ENCODE results near the gene ELN. TPM values are rescaled to one million over a fixed set of nuclear protein-coding genes. Genes with fewer than 3 reads are reported as not detected.
A peak's percentile ranks its signal among the peaks of the same experiment; 100 is the strongest.

The ELN gene
- total and polyA plus RNA-seq, 9 of the 15 experiments (the other 6 are each of a cell fraction or from before 2014, with no cell fraction given) = 0.20 TPM; not detected in 8

DNA sequence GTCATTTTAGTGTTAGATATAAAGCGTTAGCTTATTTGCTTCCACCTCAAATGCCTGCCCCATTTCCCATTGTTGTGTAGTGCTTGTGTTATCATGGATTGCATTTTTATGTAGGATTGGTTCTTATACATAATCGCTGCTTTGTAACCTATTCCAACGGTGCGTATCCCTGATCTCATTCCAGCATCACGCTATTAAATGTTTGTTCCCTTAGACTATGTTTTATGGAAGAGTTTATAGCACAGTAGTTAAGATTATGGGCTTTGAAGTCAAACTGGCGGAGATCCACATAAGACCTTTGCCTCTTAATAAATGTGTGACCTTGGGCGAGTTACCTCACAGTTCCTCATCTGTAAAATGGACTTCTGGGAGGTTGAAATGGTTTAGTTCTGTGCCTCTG lies 34.0 kb upstream of the ELN start:
- intact Hi-C loops (cut with micrococcal nuclease) = no loop called here
- no TSS peak for BruUV-seq (replicated peaks)
- H3K9me1 ChIP-seq (ENCODE audit: control insufficient read depth, insufficient read depth, low read length) = no peaks in the 10 kb centered on the region

DNA sequence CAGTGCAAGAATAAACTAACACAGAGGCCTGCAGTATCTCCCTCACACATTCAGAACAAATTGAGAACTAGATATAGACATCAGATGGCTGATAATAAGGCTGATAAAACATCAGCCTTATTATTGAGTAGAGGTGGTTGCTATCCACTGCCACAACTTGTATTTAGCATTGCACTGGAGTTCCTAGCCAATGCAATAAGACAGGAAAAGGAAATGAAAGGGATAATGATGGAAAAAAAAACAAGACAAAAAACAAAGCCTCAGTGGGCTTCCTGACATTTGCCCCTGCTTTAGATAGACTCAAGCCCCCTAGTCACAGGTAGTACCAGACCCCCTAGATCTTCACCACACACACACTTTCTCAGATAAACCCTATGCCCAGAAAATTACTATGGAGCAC lies 33.2 kb upstream of the ELN start:
- Histone ChIP-seq H3K27me3 (ENCODE audit: control insufficient read depth in 2 of 2, insufficient read depth in 2 of 2, low read length in 2 of 2) (peaks cover 9 to 38% of the 10 kb centered on the region in 2 experiments), H3K4me1 (replicated peaks in 1 of 2; ENCODE audit: control insufficient read depth in 2 of 2, insufficient read depth in 2 of 2, low read length in 2 of 2) (peaks cover 0 to 2% of the 10 kb centered on the region in 2 experiments; a peak in 1 of 5 replicates), H3K36me3 (ENCODE audit: control insufficient read depth, insufficient read depth, low read length) (no peaks in the 10 kb centered on the region), H3K4me3 (no peak overlapping the region), H3K9me1 (ENCODE audit: control insufficient read depth, insufficient read depth, low read length) (no peaks in the 10 kb centered on the region), H4K20me1 (replicated peaks; ENCODE audit: control insufficient read depth, insufficient read depth, low read length) (no peaks in the 10 kb centered on the region), H3K27ac (ENCODE audit: extremely low read depth, low read depth, low read length) (no peak overlapping the region), H3K9me3 (replicated peaks; ENCODE audit: control insufficient read depth, insufficient read depth, low read depth, low read length) (peaks cover 5% of the 10 kb centered on the region), H3K4me2 (ENCODE audit: insufficient read depth, low read length) (no peak overlapping the region), H2AFZ (ENCODE audit: low read depth, low read length) (no peak overlapping the region), H3K9ac (ENCODE audit: insufficient read depth in 1 of 2, low read depth in 2 of 2, low read length in 2 of 2) (no peak overlapping the region), H3K79me2 (ENCODE audit: control insufficient read depth, insufficient read depth, low read length) (no peaks in the 10 kb centered on the region)
- CTCF ChIA-PET (ENCODE audit: low intra/inter-chr PET ratio) = no interaction called here
- no peak for ATAC-seq
- intact Hi-C loops (cut with micrococcal nuclease) = no loop called here
- peak; percentile 23 for FAIRE-seq
- POLR2A ChIA-PET = no interaction called here
- in situ Hi-C loops (cut with MboI) = no loop called here
- BruUV-seq (replicated peaks) = no TSS peak
- no peak for DNase-seq (ENCODE audit: extremely low read depth in 1 of 4, low spot score in 3 of 4)
- TF ChIP-seq NCOA1 (IDR thresholded peaks at IDR 0.05; ENCODE audit: low read depth) = no peak
- TF ChIP-seq, protein P1, sequence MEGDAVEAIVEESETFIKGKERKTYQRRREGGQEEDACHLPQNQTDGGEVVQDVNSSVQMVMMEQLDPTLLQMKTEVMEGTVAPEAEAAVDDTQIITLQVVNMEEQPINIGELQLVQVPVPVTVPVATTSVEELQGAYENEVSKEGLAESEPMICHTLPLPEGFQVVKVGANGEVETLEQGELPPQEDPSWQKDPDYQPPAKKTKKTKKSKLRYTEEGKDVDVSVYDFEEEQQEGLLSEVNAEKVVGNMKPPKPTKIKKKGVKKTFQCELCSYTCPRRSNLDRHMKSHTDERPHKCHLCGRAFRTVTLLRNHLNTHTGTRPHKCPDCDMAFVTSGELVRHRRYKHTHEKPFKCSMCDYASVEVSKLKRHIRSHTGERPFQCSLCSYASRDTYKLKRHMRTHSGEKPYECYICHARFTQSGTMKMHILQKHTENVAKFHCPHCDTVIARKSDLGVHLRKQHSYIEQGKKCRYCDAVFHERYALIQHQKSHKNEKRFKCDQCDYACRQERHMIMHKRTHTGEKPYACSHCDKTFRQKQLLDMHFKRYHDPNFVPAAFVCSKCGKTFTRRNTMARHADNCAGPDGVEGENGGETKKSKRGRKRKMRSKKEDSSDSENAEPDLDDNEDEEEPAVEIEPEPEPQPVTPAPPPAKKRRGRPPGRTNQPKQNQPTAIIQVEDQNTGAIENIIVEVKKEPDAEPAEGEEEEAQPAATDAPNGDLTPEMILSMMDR (IDR thresholded peaks at IDR 0.05 in 2 of 3, conservative IDR thresholded peaks at IDR 0.05 in 1 of 3; ENCODE audit: insufficient read depth in 2 of 3, low read depth in 1 of 3, low read length in 3 of 3) = no peak
- 0 out of 2 replicates have a peak, but pooled peaks have one; percentile 38 for TF ChIP-seq TRIM28 (IDR thresholded peaks at IDR 0.05)
- peak; percentile 40 for TF ChIP-seq RBM25 (IDR thresholded peaks at IDR 0.05; ENCODE audit: low read depth, low read length, severe bottlenecking)
- TF ChIP-seq, protein P2, sequence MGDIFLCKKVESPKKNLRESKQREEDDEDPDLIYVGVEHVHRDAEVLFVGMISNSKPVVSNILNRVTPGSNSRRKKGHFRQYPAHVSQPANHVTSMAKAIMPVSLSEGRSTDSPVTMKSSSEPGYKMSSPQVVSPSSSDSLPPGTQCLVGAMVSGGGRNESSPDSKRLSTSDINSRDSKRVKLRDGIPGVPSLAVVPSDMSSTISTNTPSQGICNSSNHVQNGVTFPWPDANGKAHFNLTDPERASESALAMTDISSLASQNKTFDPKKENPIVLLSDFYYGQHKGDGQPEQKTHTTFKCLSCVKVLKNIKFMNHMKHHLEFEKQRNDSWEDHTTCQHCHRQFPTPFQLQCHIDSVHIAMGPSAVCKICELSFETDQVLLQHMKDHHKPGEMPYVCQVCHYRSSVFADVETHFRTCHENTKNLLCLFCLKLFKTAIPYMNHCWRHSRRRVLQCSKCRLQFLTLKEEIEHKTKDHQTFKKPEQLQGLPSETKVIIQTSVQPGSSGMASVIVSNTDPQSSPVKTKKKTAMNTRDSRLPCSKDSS (IDR thresholded peaks at IDR 0.05; ENCODE audit: low read depth, partially characterized antibody) = peak; percentile 57
- TF ChIP-seq, protein P3, sequence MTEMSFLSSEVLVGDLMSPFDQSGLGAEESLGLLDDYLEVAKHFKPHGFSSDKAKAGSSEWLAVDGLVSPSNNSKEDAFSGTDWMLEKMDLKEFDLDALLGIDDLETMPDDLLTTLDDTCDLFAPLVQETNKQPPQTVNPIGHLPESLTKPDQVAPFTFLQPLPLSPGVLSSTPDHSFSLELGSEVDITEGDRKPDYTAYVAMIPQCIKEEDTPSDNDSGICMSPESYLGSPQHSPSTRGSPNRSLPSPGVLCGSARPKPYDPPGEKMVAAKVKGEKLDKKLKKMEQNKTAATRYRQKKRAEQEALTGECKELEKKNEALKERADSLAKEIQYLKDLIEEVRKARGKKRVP (CRISPR knock-in tag; IDR thresholded peaks at IDR 0.05) = no peak
- TF ChIP-seq, protein P4, sequence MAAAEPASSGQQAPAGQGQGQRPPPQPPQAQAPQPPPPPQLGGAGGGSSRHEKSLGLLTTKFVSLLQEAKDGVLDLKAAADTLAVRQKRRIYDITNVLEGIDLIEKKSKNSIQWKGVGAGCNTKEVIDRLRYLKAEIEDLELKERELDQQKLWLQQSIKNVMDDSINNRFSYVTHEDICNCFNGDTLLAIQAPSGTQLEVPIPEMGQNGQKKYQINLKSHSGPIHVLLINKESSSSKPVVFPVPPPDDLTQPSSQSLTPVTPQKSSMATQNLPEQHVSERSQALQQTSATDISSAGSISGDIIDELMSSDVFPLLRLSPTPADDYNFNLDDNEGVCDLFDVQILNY (CRISPR knock-in tag; IDR thresholded peaks at IDR 0.05) = no peak

More for the DNA sequence above, 34.0 kb upstream of the ELN start:
- Histone ChIP-seq H3K4me2 (ENCODE audit: insufficient read depth, low read length) (no peak overlapping the region), H3K4me3 (no peak overlapping the region), H4K20me1 (replicated peaks; ENCODE audit: control insufficient read depth, insufficient read depth, low read length) (no peaks in the 10 kb centered on the region), H3K4me1 (replicated peaks in 1 of 2; ENCODE audit: control insufficient read depth in 2 of 2, insufficient read depth in 2 of 2, low read length in 2 of 2) (peaks cover 0 to 2% of the 10 kb centered on the region in 2 experiments; a peak in 1 of 5 replicates), H3K9ac (ENCODE audit: insufficient read depth in 1 of 2, low read depth in 2 of 2, low read length in 2 of 2) (no peak overlapping the region), H3K27ac (ENCODE audit: extremely low read depth, low read depth, low read length) (no peak overlapping the region), H3K36me3 (ENCODE audit: control insufficient read depth, insufficient read depth, low read length) (no peaks in the 10 kb centered on the region), H3K27me3 (ENCODE audit: control insufficient read depth in 2 of 2, insufficient read depth in 2 of 2, low read length in 2 of 2) (peaks cover 7 to 36% of the 10 kb centered on the region in 2 experiments), H3K9me3 (replicated peaks; ENCODE audit: control insufficient read depth, insufficient read depth, low read depth, low read length) (peaks cover 5% of the 10 kb centered on the region), H3K79me2 (ENCODE audit: control insufficient read depth, insufficient read depth, low read length) (no peaks in the 10 kb centered on the region), H2AFZ (ENCODE audit: low read depth, low read length) (no peak overlapping the region)
- in situ Hi-C loops (cut with MboI) = no loop called here
- ChIA-PET CTCF (ENCODE audit: low intra/inter-chr PET ratio) (interaction anchor here (0.6 kb wide), 1 partner anchor 119 kb away, joined by 3 read pairs; no protein-coding TSS in a partner anchor), POLR2A (interaction anchor here (0.9 kb wide), 1 partner anchor 600 kb away, joined by 3 read pairs; no protein-coding TSS in a partner anchor)
- TF ChIP-seq, protein P5, sequence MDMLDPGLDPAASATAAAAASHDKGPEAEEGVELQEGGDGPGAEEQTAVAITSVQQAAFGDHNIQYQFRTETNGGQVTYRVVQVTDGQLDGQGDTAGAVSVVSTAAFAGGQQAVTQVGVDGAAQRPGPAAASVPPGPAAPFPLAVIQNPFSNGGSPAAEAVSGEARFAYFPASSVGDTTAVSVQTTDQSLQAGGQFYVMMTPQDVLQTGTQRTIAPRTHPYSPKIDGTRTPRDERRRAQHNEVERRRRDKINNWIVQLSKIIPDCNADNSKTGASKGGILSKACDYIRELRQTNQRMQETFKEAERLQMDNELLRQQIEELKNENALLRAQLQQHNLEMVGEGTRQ (CRISPR knock-in tag; IDR thresholded peaks at IDR 0.05) = no peak
- TF ChIP-seq NCOA1 (IDR thresholded peaks at IDR 0.05; ENCODE audit: low read depth) = no peak
- peak; percentile 25 for TF ChIP-seq RBM25 (IDR thresholded peaks at IDR 0.05; ENCODE audit: low read depth, low read length, severe bottlenecking)
- ATAC-seq (no peak), FAIRE-seq (peak; percentile 35), DNase-seq (ENCODE audit: extremely low read depth in 1 of 4, low spot score in 3 of 4) (no peak)
- 7% methylated on average over 7 of the region's 7 CpGs for WGBS (ENCODE audit: insufficient coverage, low coverage, missing lambda C conversion rate)
